Astrocyte (in vitro differentiated cells and primary cell): ENCODE results near the gene PLA2G3.

Experiments
- CTCF ChIP-seq: IDR thresholded peaks from 2 replicates; pipeline ENCODE4 v1.5.1; 2011; ENCODE audit warnings: low read depth, mild to moderate bottlenecking, inconsistent platforms, low read length, moderate library complexity; ENCODE audit not compliant: insufficient read depth
- EZH2 ChIP-seq: IDR thresholded peaks from 2 replicates; pipeline ENCODE4 v1.6.1; 2012; ENCODE audit warnings: mild to moderate bottlenecking, low read length, inconsistent platforms; ENCODE audit not compliant: insufficient read depth

- TF ChIP-seq CTCF, result no peak
- TF ChIP-seq EZH2, result no peak
Observed at GRCh38 chr22:31120642-31121041, 19.7 kb downstream of the PLA2G3 start.
